SK-MEL-5 (cell line): Measurements from ENCODE around the gene TM9SF1. TPM values are rescaled to one million over a fixed set of nuclear protein-coding genes. Genes with fewer than 3 reads are reported as not detected.
"Not testable (repeated sequence)": the region's sequence is repeated elsewhere in the genome, so short reads cannot be mapped to it uniquely, and the experiment has no call there.

Experiments used
- DNase-seq: peaks from one replicate; pipeline ENCODE4 v3.0.0-alpha.2; 2016; ENCODE audit warnings: low read depth, low spot score
- in situ Hi-C: cut with HindIII; loops from 2 replicates; pipeline ENCODE4 v1.10.0; 2016; ENCODE audit warnings: low sequenced_read_pairs, high pct_unique_total_duplicates, low pct_unique_long_range_greater_than_20kb
- total RNA-seq: library from RNA; depleted of rRNA; stranded (reverse); fragments of >200 nt; shearing (Covaris generic); gene quantifications from 2 replicates; pipeline ENCODE4 v1.2.3, GENCODE V29; 2014

TM9SF1 gene
- total RNA-seq, 1 experiment from 2014 or later: 56.9 TPM

- in situ Hi-C loops: no loop called here
- DNase-seq: no peak
Observed at GRCh38 chr14:24206260-24207103, 11.2 kb upstream of the TM9SF1 start.

GRCh38 chr14:24204163-24205146 is 9.2 kb upstream of the TM9SF1 start:
- no peak for DNase-seq
- in situ Hi-C loops: no loop called here

DNA sequence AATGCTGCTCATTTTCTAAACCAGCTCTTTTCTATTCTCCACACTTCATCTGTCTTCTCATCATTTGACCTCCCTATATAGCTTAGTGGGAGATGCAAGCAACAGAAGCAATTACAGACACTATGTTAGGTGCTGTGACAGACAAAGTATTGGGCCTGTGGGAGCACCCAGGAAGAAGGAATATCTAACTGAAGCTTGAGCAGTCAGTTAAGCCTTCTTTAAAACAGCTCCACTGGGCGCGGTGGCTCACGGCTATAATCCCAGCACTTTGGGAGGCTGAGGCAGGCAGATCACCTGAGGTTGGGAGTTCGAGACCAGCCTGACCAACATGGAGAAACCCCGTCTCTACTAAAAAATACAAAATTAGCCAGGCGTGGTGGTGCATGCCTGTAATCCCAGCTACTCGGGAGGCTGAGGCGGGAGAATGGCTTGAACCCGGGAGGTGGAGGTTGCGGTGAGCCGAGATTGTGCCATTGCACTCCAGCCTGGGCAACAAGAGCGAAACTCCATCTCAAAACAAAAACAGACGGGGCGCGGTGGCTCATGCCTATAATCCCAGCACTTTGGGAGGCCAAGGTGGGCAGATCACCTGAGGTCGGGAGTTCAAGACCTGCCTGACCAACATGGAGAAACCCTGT is 8.1 kb upstream of the TM9SF1 start:
- in situ Hi-C loops, DNase-seq: not testable (repeated sequence)

DNA sequence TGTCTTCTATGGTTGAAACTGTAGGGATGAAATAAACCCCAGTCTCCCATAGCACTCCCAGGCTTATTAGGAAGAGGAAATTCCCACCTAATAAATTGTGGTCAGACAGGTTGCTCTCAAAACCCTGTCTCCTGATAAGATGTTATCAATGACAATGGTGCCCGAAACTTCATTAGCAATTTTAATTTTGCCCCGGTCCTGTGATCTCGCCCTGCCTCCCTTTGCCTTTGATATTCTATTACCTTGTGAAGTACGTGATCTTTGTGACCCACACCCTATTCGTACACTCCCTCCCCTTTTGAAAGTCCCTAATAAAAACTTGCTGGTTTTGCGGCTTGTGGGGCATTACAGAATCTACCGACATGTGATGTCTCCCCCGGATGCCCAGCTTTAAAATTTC is 7.3 kb upstream of the TM9SF1 start:
- in situ Hi-C loops, DNase-seq: not testable (repeated sequence)

DNA sequence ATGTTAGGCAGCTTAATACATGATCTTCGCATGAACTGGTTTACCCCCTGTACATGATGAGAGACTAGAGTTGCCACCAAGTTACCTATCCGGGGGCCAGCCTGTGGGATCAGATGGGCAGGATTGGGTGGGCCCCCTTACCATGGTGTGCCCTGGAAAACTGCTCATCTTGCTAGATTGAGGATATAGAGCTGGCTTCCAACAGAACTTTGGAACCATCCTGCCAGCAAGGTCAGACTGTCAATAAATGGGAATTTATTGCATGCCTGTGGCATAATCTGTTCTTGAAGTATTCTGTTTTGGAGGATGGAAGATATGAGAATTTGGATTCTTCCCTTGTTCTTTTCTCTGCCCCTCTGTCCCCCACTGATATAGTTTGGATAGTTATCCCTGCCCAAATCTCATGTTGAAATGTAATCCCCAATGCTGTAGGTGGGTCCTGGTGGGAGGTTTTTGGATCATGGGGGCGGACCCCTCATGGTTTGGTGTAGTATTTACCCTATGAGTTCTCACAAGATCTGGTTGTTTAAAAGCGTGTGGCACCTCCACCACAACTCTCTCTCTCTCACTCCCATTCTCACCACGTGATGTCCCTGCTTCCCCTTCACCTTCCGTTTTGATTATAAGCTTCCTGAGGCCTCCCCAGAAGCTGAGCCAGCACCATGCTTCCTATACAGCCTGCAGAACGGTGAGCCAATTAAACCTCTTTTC is 3.7 kb upstream of the TM9SF1 start:
- in situ Hi-C loops: no loop called here
- no peak for DNase-seq

GRCh38 chr14:24197056-24197450 is 1.8 kb upstream of the TM9SF1 start:
- in situ Hi-C loops: no loop called here

GRCh38 chr14:24196071-24197055 is 1.1 kb upstream of the TM9SF1 start:
- in situ Hi-C loops: no loop called here
- no peak for DNase-seq

More at GRCh38 chr14:24197056-24197450, 1.8 kb upstream of the TM9SF1 start:
- no peak for DNase-seq

DNA sequence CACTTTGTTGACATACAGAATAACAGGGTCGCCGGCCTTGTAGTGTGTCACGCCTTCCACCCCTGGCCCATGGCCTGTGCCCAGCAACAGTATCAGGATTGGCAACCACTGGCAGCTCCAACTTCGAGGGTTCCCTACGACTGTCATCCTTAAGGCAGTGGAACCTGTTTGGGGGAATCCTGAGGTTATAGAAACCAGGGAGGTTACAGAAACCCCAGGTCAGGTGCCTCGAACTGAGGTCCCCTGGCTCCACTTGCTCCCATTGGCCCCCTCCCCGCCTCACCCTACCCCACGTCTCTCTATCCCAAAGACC is 412 bp downstream of the TM9SF1 start:
- in situ Hi-C loops: no loop called here

GRCh38 chr14:24194186-24194872 is 912 bp downstream of the TM9SF1 start:
- in situ Hi-C loops: no loop called here
- no peak for DNase-seq

More for the DNA sequence above, 412 bp downstream of the TM9SF1 start:
- DNase-seq: no peak

GRCh38 chr14:24192933-24193332 is 2.3 kb downstream of the TM9SF1 start:
- in situ Hi-C loops: no loop called here
- no peak for DNase-seq

DNA sequence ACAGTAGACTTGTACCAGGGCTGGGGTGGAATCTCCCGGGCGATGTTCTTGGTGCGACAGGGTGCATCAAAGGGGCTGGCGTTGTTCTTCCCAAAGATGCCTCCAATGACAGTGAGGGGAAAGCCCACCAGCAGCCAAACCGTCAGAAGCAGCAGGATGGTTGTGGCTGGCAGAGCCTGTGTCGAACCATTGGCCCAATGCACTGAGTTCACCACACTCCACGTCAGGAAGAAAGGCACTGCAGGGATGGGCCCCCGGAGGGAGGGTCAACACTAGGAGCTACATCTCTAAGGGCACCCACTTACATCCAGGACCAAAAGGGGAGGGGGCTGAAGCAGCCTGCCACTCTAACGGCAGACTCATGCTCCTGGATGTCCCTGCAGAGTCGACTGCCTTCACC is 4.8 kb downstream of the TM9SF1 start:
- in situ Hi-C loops: no loop called here
- DNase-seq: no peak

DNA sequence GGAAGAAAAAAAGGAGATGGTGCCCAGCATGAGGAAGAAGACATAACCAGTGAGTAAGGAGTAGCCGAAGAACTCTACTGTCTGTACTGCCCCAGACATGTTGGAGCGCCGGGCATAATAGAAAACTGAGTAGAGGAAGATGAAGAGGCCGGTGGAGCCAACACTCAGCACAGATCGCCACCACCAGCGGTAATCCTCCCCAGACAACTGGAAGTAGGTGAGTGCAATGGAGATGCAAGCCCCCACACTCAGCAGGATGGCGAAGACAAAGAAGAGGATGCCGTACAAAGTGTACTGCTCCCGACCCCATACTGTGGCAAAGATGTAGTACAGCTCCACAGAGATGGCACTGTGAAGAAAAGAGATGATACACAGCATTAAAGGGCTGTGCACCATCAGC is 5.8 kb downstream of the TM9SF1 start:
- in situ Hi-C loops: no loop called here

DNA sequence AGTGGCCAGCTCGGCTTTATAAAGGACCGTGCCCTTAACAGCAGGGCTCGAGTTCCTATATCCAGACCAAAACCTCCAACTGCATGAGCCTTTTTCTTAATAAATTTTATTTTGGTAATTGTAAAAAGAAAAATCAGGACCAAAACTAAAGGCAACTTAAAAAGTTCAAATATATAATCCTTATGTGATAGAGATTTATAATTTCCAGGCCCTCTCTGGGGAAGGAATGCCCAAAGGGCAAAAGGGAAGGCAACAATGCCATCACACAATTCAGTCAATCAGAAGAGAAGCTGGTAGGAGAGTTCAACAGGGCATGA is 6.2 kb downstream of the TM9SF1 start:
- no peak for DNase-seq
- in situ Hi-C loops: no loop called here

More for the DNA sequence above, 5.8 kb downstream of the TM9SF1 start:
- no peak for DNase-seq

- in situ Hi-C loops: no loop called here
Observed at GRCh38 chr14:24188251-24189058, 6.8 kb downstream of the TM9SF1 start, which contains the start of gene IPO4. Gene IPO4 (minus strand): TSS chr14:24188816. CDS start chr14:24188787, 29 bp downstream.

GRCh38 chr14:24187539-24187915 is 7.7 kb downstream of the TM9SF1 start:
- in situ Hi-C loops: no loop called here
- no peak for DNase-seq

More at GRCh38 chr14:24188251-24189058, 6.8 kb downstream of the TM9SF1 start, which contains the start of gene IPO4:
- peak; percentile 96 for DNase-seq
